Left ventricle myocardium inferior (tissue), 1 donor: ENCODE results near the gene PTPRG. TPM values are rescaled to one million over a fixed set of nuclear protein-coding genes. Genes with fewer than 3 reads are reported as not detected.

ENCODE experiments used
- DNase-seq: peaks from one replicate; pipeline ENCODE4 v3.0.0-alpha.2; 2020
- H3K27ac ChIP-seq: fragments of 200-600 bp; replicated peaks from 2 replicates; pipeline ENCODE4 v1.8.0; 2021
- H3K27me3 ChIP-seq: fragments of 200-600 bp; 2 replicates; pipeline ENCODE4 v1.8.0; 2021; ENCODE audit warnings: low read depth
- H3K36me3 ChIP-seq: fragments of 200-600 bp; 2 replicates; pipeline ENCODE4 v1.8.0; 2021
- H3K4me1 ChIP-seq: fragments of 200-600 bp; 2 replicates; pipeline ENCODE4 v1.8.0; 2021
- H3K4me3 ChIP-seq: fragments of 200-600 bp; 2 replicates; pipeline ENCODE4 v1.8.0; 2021; ENCODE audit warnings: mild to moderate bottlenecking, moderate library complexity
- H3K9me3 ChIP-seq: fragments of 200-600 bp; replicated peaks from 2 replicates; pipeline ENCODE4 v1.8.0; 2021
- CTCF ChIP-seq: fragments of 200-600 bp; IDR thresholded peaks from 2 replicates; pipeline ENCODE4 v1.8.0; 2021; ENCODE audit warnings: antibody characterized with exemption, mild to moderate bottlenecking, borderline replicate concordance
- intact Hi-C: fragments of 100-400 bp; cut with micrococcal nuclease; formaldehyde crosslinking; loops from one replicate; pipeline ENCODE4 v1.11.0; 2022
- total RNA-seq: library from RNA; stranded (reverse); fragmentation: NEBNext Ultra II Directional; extraction: Animal tissue kit (Norgen Biotek cat#: 25700); gene quantifications from one replicate; pipeline ENCODE4 v1.2.1, GENCODE V29; 2021
- donor health status: DM: no; HTN: yes; CAD: no; lungs with severe emphysema.

PTPRG gene
- total RNA-seq, 1 donor from 2014 or later, result 29.6 TPM

- intact Hi-C loops, result no loop called here
- TF ChIP-seq CTCF, result no peak
- H3K4me1 ChIP-seq, result peaks cover 53% of the 10 kb centered on the region
Observed at GRCh38 chr3:61793521-61793920, 232.2 kb downstream of the PTPRG start.

GRCh38 chr3:61794341-61794740 lies 233.0 kb downstream of the PTPRG start:
- Histone ChIP-seq H3K27ac (no peak overlapping the region), H3K27me3 (no peaks in the 10 kb centered on the region), H3K4me3 (no peak overlapping the region), H3K9me3 (no peaks in the 10 kb centered on the region), H3K36me3 (no peaks in the 10 kb centered on the region), H3K4me1 (peaks cover 45% of the 10 kb centered on the region)
- no peak for DNase-seq
- intact Hi-C loops, result no loop called here
- no peak for TF ChIP-seq CTCF

More at GRCh38 chr3:61793521-61793920, 232.2 kb downstream of the PTPRG start:
- no peaks in the 10 kb centered on the region for H3K36me3 ChIP-seq
- H3K9me3 ChIP-seq, result no peaks in the 10 kb centered on the region
- no peak overlapping the region for H3K4me3 ChIP-seq
- H3K27ac ChIP-seq, result peak overlapping the region; percentile 13
- H3K27me3 ChIP-seq, result no peaks in the 10 kb centered on the region
- no peak for DNase-seq

GRCh38 chr3:61794961-61795360 lies 233.6 kb downstream of the PTPRG start:
- no peaks in the 10 kb centered on the region for H3K36me3 ChIP-seq
- no peak overlapping the region for H3K27ac ChIP-seq
- no peaks in the 10 kb centered on the region for H3K9me3 ChIP-seq
- TF ChIP-seq CTCF, result no peak
- intact Hi-C loops, result no loop called here
- peaks cover 39% of the 10 kb centered on the region for H3K4me1 ChIP-seq
- H3K4me3 ChIP-seq, result no peak overlapping the region
- no peak for DNase-seq
- H3K27me3 ChIP-seq, result no peaks in the 10 kb centered on the region

- intact Hi-C loops, result no loop called here
- no peaks in the 10 kb centered on the region for H3K36me3 ChIP-seq
- DNase-seq, result no peak
- H3K27ac ChIP-seq, result no peak overlapping the region
- H3K27me3 ChIP-seq, result no peaks in the 10 kb centered on the region
- H3K4me1 ChIP-seq, result peaks cover 34% of the 10 kb centered on the region
- no peak overlapping the region for H3K4me3 ChIP-seq
- TF ChIP-seq CTCF, result no peak
- H3K9me3 ChIP-seq, result no peaks in the 10 kb centered on the region
Observed at GRCh38 chr3:61796088-61796680, 234.8 kb downstream of the PTPRG start.

- H3K9me3 ChIP-seq, result no peaks in the 10 kb centered on the region
- H3K27me3 ChIP-seq, result no peaks in the 10 kb centered on the region
- no peak overlapping the region for H3K27ac ChIP-seq
- no peak overlapping the region for H3K4me3 ChIP-seq
- intact Hi-C loops, result no loop called here
- no peak for TF ChIP-seq CTCF
- peaks cover 34% of the 10 kb centered on the region for H3K4me1 ChIP-seq
- H3K36me3 ChIP-seq, result no peaks in the 10 kb centered on the region
- DNase-seq, result no peak
Observed at GRCh38 chr3:61796911-61797310, 235.5 kb downstream of the PTPRG start.
